Panc1 (cell line): ENCODE data around the gene REV3L. TPM values are rescaled to one million over a fixed set of nuclear protein-coding genes. Genes with fewer than 3 reads are reported as not detected.

Experiments
- ATAC-seq: fragments of 200-7000 bp; cut with Tn5 transposase; 2 replicates; pipeline ENCODE4 v1.9.1; 2020; ENCODE audit warnings: mild to moderate bottlenecking, moderate library complexity
- BruUV-seq: library from RNA; stranded (reverse); fragments of 400-500 nt; replicated peaks from 2 replicates; lab custom pipeline; 2021; lab: Mats Ljungman, UMichigan
- CTCF ChIA-PET: fragments of 300-600 bp; sonication (Branson Sonifier 250); formaldehyde crosslinking; loops from one replicate; lab custom pipeline; 2022; ENCODE audit warnings: antibody characterized with exemption; lab: Charles Lee
- POLR2A ChIA-PET: fragments of 300-600 bp; sonication (Branson Sonifier 250); formaldehyde crosslinking; loops from one replicate; lab custom pipeline; 2022; ENCODE audit warnings: antibody characterized with exemption; lab: Charles Lee
- DNase-seq: peaks from one replicate; pipeline ENCODE4 v3.0.0-alpha.2; 2010; ENCODE audit warnings: low read depth, low spot score
- H3K27ac ChIP-seq: 2 replicates; pipeline ENCODE4 v1.5.1; 2011; ENCODE audit warnings: mild to moderate bottlenecking, low read length, inconsistent platforms
- H3K27me3 ChIP-seq: fragments of 200-500 bp; sonication (Bioruptor generic); 2 replicates; pipeline ENCODE4 v1.6.0; 2014; ENCODE audit warnings: low read length, inconsistent platforms; ENCODE audit not compliant: control insufficient read depth, insufficient read depth
- H3K36me3 ChIP-seq: fragments of 200-500 bp; sonication (Bioruptor generic); 2 replicates; pipeline ENCODE4 v1.5.1; 2014; ENCODE audit warnings: inconsistent platforms, mild to moderate bottlenecking, low read length, moderate library complexity; ENCODE audit not compliant: control insufficient read depth, insufficient read depth
- H3K4me1 ChIP-seq: 2 replicates; pipeline ENCODE4 v1.5.1; 2011; ENCODE audit warnings: inconsistent platforms, mild to moderate bottlenecking, low read length, moderate library complexity; ENCODE audit not compliant: control insufficient read depth, insufficient read depth
- H3K4me3 ChIP-seq, 2 experiments: 2 replicates each; pipeline ENCODE4 v1.5.1; 2011 to 2012; ENCODE audit warnings: low read depth in 2 of 2, low read length in 2 of 2, mild to moderate bottlenecking in 2 of 2, inconsistent platforms in 1 of 2, moderate library complexity in 1 of 2
- H3K9me3 ChIP-seq: fragments of 200-500 bp; sonication (Bioruptor generic); 2 replicates; pipeline ENCODE4 v1.5.1; 2014; ENCODE audit warnings: low read depth, mild to moderate bottlenecking, inconsistent platforms, low read length, moderate library complexity; ENCODE audit not compliant: control insufficient read depth, insufficient read depth
- POLR2AphosphoS5 ChIP-seq: IDR thresholded peaks from 2 replicates; pipeline ENCODE4 v1.6.1; 2012; ENCODE audit warnings: mild to moderate bottlenecking, low read depth, low read length, moderate library complexity
- REST ChIP-seq, 2 experiments: IDR thresholded peaks; 2 replicates each; pipeline ENCODE4 v1.6.1; 2011 to 2012; ENCODE audit warnings: low read depth in 2 of 2, control low read depth in 1 of 2, low read length in 1 of 2, mild to moderate bottlenecking in 1 of 2, moderate library complexity in 1 of 2; ENCODE audit not compliant: insufficient read depth in 1 of 2
- SIN3A ChIP-seq: IDR thresholded peaks from 2 replicates; pipeline ENCODE4 v1.6.1; 2012; ENCODE audit warnings: low read depth, mild to moderate bottlenecking, low read length, moderate library complexity, borderline replicate concordance; ENCODE audit not compliant: insufficient read depth
- TCF7L2 ChIP-seq: IDR thresholded peaks from 2 replicates; pipeline ENCODE4 v1.6.1; 2011; ENCODE audit warnings: mild to moderate bottlenecking, low read depth, low read length, inconsistent platforms
- in situ Hi-C: cut with HindIII; loops from 2 replicates; pipeline ENCODE4 v1.10.0; 2016; ENCODE audit warnings: low sequenced_read_pairs, low pct_unique_long_range_greater_than_20kb
- intact Hi-C: fragments of 100-400 bp; cut with micrococcal nuclease; formaldehyde crosslinking; loops from one replicate; pipeline ENCODE4 v1.10.0; 2022; ENCODE audit not compliant: unreplicated experiment
- total RNA-seq: library from RNA; stranded (reverse); gene quantifications from one replicate; pipeline ENCODE4 v1.2.1, GENCODE V29; 2021; ENCODE audit not compliant: unreplicated experiment
- TF ChIP-seq, protein P1 (sequence below): fragments of 450-650 bp; IDR thresholded peaks from 2 replicates; pipeline ENCODE4 v1.5.1; 2017; ENCODE audit warnings: mild to moderate bottlenecking

Gene REV3L
- total RNA-seq, 1 experiment from 2014 or later, result 44.8 TPM

GRCh38 chr6:111267764-111268333, 215.2 kb downstream of the REV3L start:
- H3K27ac ChIP-seq, result no peak overlapping the region
- H3K4me1 ChIP-seq, result peaks cover 6% of the 10 kb centered on the region; the same call in 1 of the 2 replicates
- ChIA-PET POLR2A (no interaction called here), CTCF (no interaction called here)
- DNase-seq (no peak), ATAC-seq (no peak)
- no TSS peak for BruUV-seq
- peaks cover 16% of the 10 kb centered on the region for H3K36me3 ChIP-seq
- H3K9me3 ChIP-seq, result no peaks in the 10 kb centered on the region
- TF ChIP-seq SIN3A (no peak), REST (IDR thresholded peaks at IDR 0.05; ENCODE audit: insufficient read depth in 1 of 2, low read depth in 2 of 2, low read length in 1 of 2) (no peak), POLR2AphosphoS5 (no peak), TCF7L2 (no peak)
- TF ChIP-seq, protein P1, sequence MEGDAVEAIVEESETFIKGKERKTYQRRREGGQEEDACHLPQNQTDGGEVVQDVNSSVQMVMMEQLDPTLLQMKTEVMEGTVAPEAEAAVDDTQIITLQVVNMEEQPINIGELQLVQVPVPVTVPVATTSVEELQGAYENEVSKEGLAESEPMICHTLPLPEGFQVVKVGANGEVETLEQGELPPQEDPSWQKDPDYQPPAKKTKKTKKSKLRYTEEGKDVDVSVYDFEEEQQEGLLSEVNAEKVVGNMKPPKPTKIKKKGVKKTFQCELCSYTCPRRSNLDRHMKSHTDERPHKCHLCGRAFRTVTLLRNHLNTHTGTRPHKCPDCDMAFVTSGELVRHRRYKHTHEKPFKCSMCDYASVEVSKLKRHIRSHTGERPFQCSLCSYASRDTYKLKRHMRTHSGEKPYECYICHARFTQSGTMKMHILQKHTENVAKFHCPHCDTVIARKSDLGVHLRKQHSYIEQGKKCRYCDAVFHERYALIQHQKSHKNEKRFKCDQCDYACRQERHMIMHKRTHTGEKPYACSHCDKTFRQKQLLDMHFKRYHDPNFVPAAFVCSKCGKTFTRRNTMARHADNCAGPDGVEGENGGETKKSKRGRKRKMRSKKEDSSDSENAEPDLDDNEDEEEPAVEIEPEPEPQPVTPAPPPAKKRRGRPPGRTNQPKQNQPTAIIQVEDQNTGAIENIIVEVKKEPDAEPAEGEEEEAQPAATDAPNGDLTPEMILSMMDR, result no peak
- in situ Hi-C loops, result no loop called here
- no peak overlapping the region for H3K4me3 ChIP-seq
- intact Hi-C loops, result no loop called here
- no peaks in the 10 kb centered on the region for H3K27me3 ChIP-seq

GRCh38 chr6:111266276-111266675, 216.7 kb downstream of the REV3L start:
- CTCF ChIA-PET, result no interaction called here
- in situ Hi-C loops, result no loop called here
- no TSS peak for BruUV-seq

More at GRCh38 chr6:111266276-111266675, 216.7 kb downstream of the REV3L start:
- H3K4me1 ChIP-seq, result peaks cover 7% of the 10 kb centered on the region; the same call in 1 of the 2 replicates
- no peak overlapping the region for H3K27ac ChIP-seq
- POLR2A ChIA-PET, result no interaction called here
- TF ChIP-seq, protein P1, result no peak
- TF ChIP-seq POLR2AphosphoS5, result no peak
- no peak for TF ChIP-seq REST (IDR thresholded peaks at IDR 0.05; ENCODE audit: insufficient read depth in 1 of 2, low read depth in 2 of 2, low read length in 1 of 2)
- TF ChIP-seq SIN3A, result no peak
- TF ChIP-seq TCF7L2, result no peak
- H3K9me3 ChIP-seq, result no peaks in the 10 kb centered on the region
- peaks cover 16% of the 10 kb centered on the region for H3K36me3 ChIP-seq
- ATAC-seq (no peak), DNase-seq (no peak)
- intact Hi-C loops, result no loop called here
- no peaks in the 10 kb centered on the region for H3K27me3 ChIP-seq
- no peak overlapping the region for H3K4me3 ChIP-seq
